HEK293T (cell line): Measurements from ENCODE around the gene TAX1BP3.

ENCODE experiments used
- ARNT ChIP-seq: fragments of 450-650 bp; IDR thresholded peaks from 2 replicates; pipeline ENCODE4 v1.6.1; 2017; ENCODE audit warnings: mild to moderate bottlenecking
- BHLHE40 ChIP-seq: fragments of 450-650 bp; IDR thresholded peaks from 2 replicates; pipeline ENCODE4 v1.6.1; 2016; ENCODE audit warnings: mild to moderate bottlenecking, moderate library complexity, borderline replicate concordance
- CTBP1 ChIP-seq: fragments of 450-650 bp; IDR thresholded peaks from 2 replicates; pipeline ENCODE4 v1.6.1; 2016; ENCODE audit warnings: borderline replicate concordance
- ELF4 ChIP-seq: fragments of 450-650 bp; IDR thresholded peaks from 2 replicates; pipeline ENCODE4 v1.6.1; 2017; ENCODE audit warnings: antibody characterized with exemption
- FOXA1 ChIP-seq: fragments of 450-650 bp; IDR thresholded peaks from 2 replicates; pipeline ENCODE4 v1.6.1; 2016; ENCODE audit warnings: mild to moderate bottlenecking
- FOXK2 ChIP-seq: fragments of 450-650 bp; IDR thresholded peaks from 2 replicates; pipeline ENCODE4 v1.6.1; 2016; ENCODE audit warnings: mild to moderate bottlenecking
- FOXM1 ChIP-seq: fragments of 450-650 bp; IDR thresholded peaks from 2 replicates; pipeline ENCODE4 v1.6.1; 2017; ENCODE audit warnings: mild to moderate bottlenecking, borderline replicate concordance
- HDGF ChIP-seq: fragments of 450-650 bp; IDR thresholded peaks from 2 replicates; pipeline ENCODE4 v1.6.1; 2017; ENCODE audit warnings: antibody characterized with exemption, borderline replicate concordance
- LEF1 ChIP-seq: fragments of 450-650 bp; IDR thresholded peaks from 2 replicates; pipeline ENCODE4 v1.6.1; 2017; ENCODE audit warnings: mild to moderate bottlenecking, borderline replicate concordance
- SP1 ChIP-seq: fragments of 450-650 bp; IDR thresholded peaks from 2 replicates; pipeline ENCODE4 v1.6.1; 2017
- ZNF384 ChIP-seq: fragments of 450-650 bp; IDR thresholded peaks from 2 replicates; pipeline ENCODE4 v1.6.1; 2016
- TF ChIP-seq, protein P1 (sequence below): fragments of 450-650 bp; IDR thresholded peaks from 2 replicates; pipeline ENCODE4 v1.6.1; 2016

DNA sequence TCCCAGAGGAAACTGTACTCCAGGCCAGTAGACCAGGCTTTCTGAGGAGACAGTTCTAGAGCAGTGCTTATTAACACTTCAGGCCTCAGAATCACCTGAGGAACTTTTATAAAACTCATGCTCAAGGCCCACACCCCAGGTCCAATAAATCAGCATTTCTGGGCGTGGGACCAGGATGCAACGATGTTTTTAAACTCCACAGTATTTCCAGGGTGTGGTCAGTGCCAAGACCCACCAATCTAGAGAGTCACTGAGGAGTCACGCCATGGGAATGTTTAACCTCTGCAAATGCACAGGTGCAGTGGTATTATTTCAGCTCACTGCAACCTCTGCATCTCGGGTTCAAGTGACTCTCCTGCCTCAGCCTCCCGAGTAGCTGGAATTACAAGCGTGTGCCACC is 55.3 kb downstream of the TAX1BP3 start:
- no peak for TF ChIP-seq CTBP1
- no peak for TF ChIP-seq FOXM1
- no peak for TF ChIP-seq SP1
- TF ChIP-seq, protein P1, sequence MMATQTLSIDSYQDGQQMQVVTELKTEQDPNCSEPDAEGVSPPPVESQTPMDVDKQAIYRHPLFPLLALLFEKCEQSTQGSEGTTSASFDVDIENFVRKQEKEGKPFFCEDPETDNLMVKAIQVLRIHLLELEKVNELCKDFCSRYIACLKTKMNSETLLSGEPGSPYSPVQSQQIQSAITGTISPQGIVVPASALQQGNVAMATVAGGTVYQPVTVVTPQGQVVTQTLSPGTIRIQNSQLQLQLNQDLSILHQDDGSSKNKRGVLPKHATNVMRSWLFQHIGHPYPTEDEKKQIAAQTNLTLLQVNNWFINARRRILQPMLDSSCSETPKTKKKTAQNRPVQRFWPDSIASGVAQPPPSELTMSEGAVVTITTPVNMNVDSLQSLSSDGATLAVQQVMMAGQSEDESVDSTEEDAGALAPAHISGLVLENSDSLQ: no peak
- no peak for TF ChIP-seq FOXA1
- TF ChIP-seq LEF1: no peak
- no peak for TF ChIP-seq ELF4
- TF ChIP-seq BHLHE40: no peak
- TF ChIP-seq ZNF384: no peak
- no peak for TF ChIP-seq FOXK2
- TF ChIP-seq ARNT: no peak
- TF ChIP-seq HDGF: no peak
